ENCODE results near the gene TXNRD1.

DNA sequence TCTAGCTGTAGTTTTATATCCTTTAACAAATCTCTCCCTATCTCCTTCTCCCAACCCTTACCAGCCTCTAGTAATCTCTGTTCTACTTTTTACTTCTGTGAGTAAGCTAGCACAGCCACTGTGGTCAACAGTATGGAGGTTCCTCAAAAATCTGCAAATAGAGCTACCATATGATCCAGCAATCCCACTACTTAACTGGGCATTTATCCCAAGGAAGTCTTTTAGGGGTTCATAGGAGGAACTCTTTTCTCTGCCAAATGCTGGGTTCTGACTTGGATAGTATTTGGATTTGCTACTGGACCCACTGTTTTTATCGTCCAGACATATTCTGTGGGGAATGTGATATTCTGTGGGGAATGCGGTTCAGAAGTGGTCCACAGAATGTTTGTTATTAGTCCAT lies 129.1 kb downstream of the TXNRD1 start:
- TF ChIP-seq POLR2A (IDR thresholded peaks at IDR 0.05) (no peak), CTCF (IDR thresholded peaks at IDR 0.05) (no peak)

All from thyroid gland (tissue), 4 donors.